HEK293 (cell line): ENCODE data around the gene EXOG.

Experiments used
- CTCF ChIA-PET: fragments of 350-600 bp; formaldehyde crosslinking; extraction: SDS; loops from one replicate; lab custom pipeline; 2021; ENCODE audit warnings: antibody characterized with exemption; lab: Yijun Ruan, JAX
- POLR2A ChIA-PET: fragments of 300-600 bp; formaldehyde crosslinking; extraction: SDS; loops from one replicate; lab custom pipeline; 2020; ENCODE audit warnings: antibody characterized with exemption, inconsistent platforms; lab: Yijun Ruan, JAX
- H3K27ac ChIP-seq: fragments of 200-500 bp; sonication (Bioruptor generic); 2 replicates; pipeline ENCODE4 v1.5.1; 2014; ENCODE audit warnings: low read depth, low read length, control low read depth, inconsistent platforms; ENCODE audit errors: extremely low read depth
- H3K36me3 ChIP-seq, 2 experiments: fragments of 200-500 bp in 1 of 2; sonication (Bioruptor generic) in 1 of 2; 1 replicate in 1 of 2; 2 replicates in 1 of 2; pipeline ENCODE4 v1.5.1; 2014 to 2017; ENCODE audit warnings: inconsistent platforms in 2 of 2, low read length in 2 of 2; ENCODE audit not compliant: control insufficient read depth in 2 of 2, insufficient read depth in 1 of 2
- H3K4me1 ChIP-seq: fragments of 200-500 bp; sonication (Bioruptor generic); 2 replicates; pipeline ENCODE4 v1.5.1; 2014; ENCODE audit warnings: mild to moderate bottlenecking, low read length, inconsistent platforms; ENCODE audit not compliant: control insufficient read depth, insufficient read depth
- H3K4me3 ChIP-seq: 2 replicates; pipeline ENCODE4 v1.5.1; 2011; ENCODE audit warnings: low read depth, mild to moderate bottlenecking, control low read depth, low read length, moderate library complexity
- H3K9me3 ChIP-seq: fragments of 200-500 bp; sonication (Bioruptor generic); 2 replicates; pipeline ENCODE4 v1.5.1; 2014; ENCODE audit warnings: low read depth, low read length, inconsistent platforms; ENCODE audit not compliant: control insufficient read depth, insufficient read depth
- BCL11B ChIP-seq: fragments of 450-650 bp; formaldehyde crosslinking; IDR thresholded peaks from 2 replicates; pipeline ENCODE4 v1.5.1; 2016; ENCODE audit warnings: low read depth, missing biosample characterization, missing genetic modification characterization
- KLF10 ChIP-seq: fragments of 450-650 bp; IDR thresholded peaks from 2 replicates; pipeline ENCODE4 v1.5.1; 2018; ENCODE audit warnings: missing biosample characterization, mild to moderate bottlenecking, missing genetic modification characterization
- KLF7 ChIP-seq: fragments of 450-650 bp; formaldehyde crosslinking; IDR thresholded peaks from 2 replicates; pipeline ENCODE4 v1.5.1; 2016; ENCODE audit warnings: missing biosample characterization, missing genetic modification characterization, borderline replicate concordance
- WT1 ChIP-seq: fragments of 450-650 bp; formaldehyde crosslinking; IDR thresholded peaks from 2 replicates; pipeline ENCODE4 v1.5.1; 2016; ENCODE audit warnings: missing biosample characterization, missing genetic modification characterization
- ZBTB21 ChIP-seq: fragments of 450-650 bp; formaldehyde crosslinking; IDR thresholded peaks from 2 replicates; pipeline ENCODE4 v1.5.1; 2017; ENCODE audit warnings: missing biosample characterization, missing genetic modification characterization
- ZFP37 ChIP-seq: fragments of 450-650 bp; formaldehyde crosslinking; IDR thresholded peaks from 2 replicates; pipeline ENCODE4 v1.5.1; 2016; ENCODE audit warnings: missing biosample characterization, missing genetic modification characterization
- ZNF133 ChIP-seq: fragments of 450-650 bp; formaldehyde crosslinking; IDR thresholded peaks from 2 replicates; pipeline ENCODE4 v1.5.1; 2016; ENCODE audit warnings: missing biosample characterization, missing genetic modification characterization
- ZNF366 ChIP-seq: fragments of 450-650 bp; formaldehyde crosslinking; conservative IDR thresholded peaks from 2 replicates; pipeline ENCODE4 v1.5.1; 2016; ENCODE audit warnings: missing biosample characterization, missing genetic modification characterization
- ZNF423 ChIP-seq: fragments of 450-650 bp; formaldehyde crosslinking; IDR thresholded peaks from 2 replicates; pipeline ENCODE4 v1.5.1; 2016; ENCODE audit warnings: missing biosample characterization, missing genetic modification characterization
- ZNF433 ChIP-seq: fragments of 450-650 bp; formaldehyde crosslinking; IDR thresholded peaks from 2 replicates; pipeline ENCODE4 v1.5.1; 2016; ENCODE audit warnings: missing biosample characterization, missing genetic modification characterization, low read depth
- ZNF510 ChIP-seq: fragments of 450-650 bp; formaldehyde crosslinking; IDR thresholded peaks from 2 replicates; pipeline ENCODE4 v1.5.1; 2018; ENCODE audit warnings: mild to moderate bottlenecking, missing genetic modification characterization, missing biosample characterization; ENCODE audit not compliant: insufficient replicate concordance
- ZNF544 ChIP-seq: fragments of 450-650 bp; formaldehyde crosslinking; IDR thresholded peaks from 2 replicates; pipeline ENCODE4 v1.5.0; 2017; ENCODE audit warnings: missing biosample characterization, missing genetic modification characterization
- ZNF658 ChIP-seq: fragments of 450-650 bp; formaldehyde crosslinking; IDR thresholded peaks from 2 replicates; pipeline ENCODE4; 2016; ENCODE audit warnings: missing biosample characterization, missing genetic modification characterization
- ZNF660 ChIP-seq: fragments of 450-650 bp; IDR thresholded peaks from 2 replicates; pipeline ENCODE4 v1.5.1; 2018; ENCODE audit warnings: missing biosample characterization, mild to moderate bottlenecking, missing genetic modification characterization
- ZNF792 ChIP-seq: fragments of 450-650 bp; formaldehyde crosslinking; IDR thresholded peaks from 2 replicates; pipeline ENCODE4 v1.5.1; 2016; ENCODE audit warnings: missing biosample characterization, missing genetic modification characterization
- ZXDB ChIP-seq: fragments of 450-650 bp; formaldehyde crosslinking; IDR thresholded peaks from 2 replicates; pipeline ENCODE4 v1.5.1; 2016; ENCODE audit warnings: missing biosample characterization, missing genetic modification characterization
- TF ChIP-seq, protein P1 (sequence below): fragments of 450-650 bp; formaldehyde crosslinking; IDR thresholded peaks from 2 replicates; pipeline ENCODE4 v1.5.1; 2016; ENCODE audit warnings: missing biosample characterization, missing genetic modification characterization
- TF ChIP-seq, protein P2 (sequence below): fragments of 450-650 bp; formaldehyde crosslinking; IDR thresholded peaks from 2 replicates; pipeline ENCODE4 v1.5.1; 2016; ENCODE audit warnings: missing biosample characterization, missing genetic modification characterization
- TF ChIP-seq, protein P3 (sequence below): fragments of 450-650 bp; formaldehyde crosslinking; IDR thresholded peaks from 2 replicates; pipeline ENCODE4 v1.5.1; 2016; ENCODE audit warnings: missing biosample characterization, missing genetic modification characterization
- TF ChIP-seq, protein P4 (sequence below): sonication (generic); formaldehyde crosslinking; IDR thresholded peaks from 2 replicates; pipeline ENCODE4 v1.8.1; 2022; ENCODE audit warnings: mild to moderate bottlenecking, moderate library complexity, missing genetic modification reagents
- TF ChIP-seq, protein P5 (sequence below): fragments of 450-650 bp; formaldehyde crosslinking; IDR thresholded peaks from 2 replicates; pipeline ENCODE4 v1.5.1; 2016; ENCODE audit warnings: missing biosample characterization, missing genetic modification characterization
- TF ChIP-seq, protein P6 (sequence below): fragments of 450-650 bp; formaldehyde crosslinking; IDR thresholded peaks from 2 replicates; pipeline ENCODE4 v1.5.1; 2016; ENCODE audit warnings: missing biosample characterization, missing genetic modification characterization

Gene EXOG

DNA sequence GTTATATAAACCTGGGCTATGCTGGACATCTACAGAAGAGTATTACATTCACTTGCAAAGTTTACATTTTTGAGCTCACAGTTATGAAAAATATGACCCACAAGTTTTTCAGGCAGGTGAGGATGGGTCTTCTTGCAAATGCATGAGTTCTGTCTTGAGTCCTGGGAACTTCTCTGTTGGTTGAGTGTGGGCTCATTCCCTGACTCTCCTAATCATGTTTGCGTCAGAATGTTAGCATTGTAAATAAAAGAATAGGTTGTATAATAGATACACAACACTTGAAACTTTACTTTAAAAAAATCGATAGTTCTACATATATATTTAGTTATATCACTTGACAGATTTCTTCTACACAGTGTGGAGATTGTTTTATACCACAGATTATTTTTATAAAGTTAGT, 7.2 kb upstream of the EXOG start:
- H3K36me3 ChIP-seq, result peaks cover 0 to 33% of the 10 kb centered on the region in 2 experiments; a peak in 1 of 3 replicates
- ChIA-PET POLR2A (no interaction called here), CTCF (interaction anchor here (1.1 kb wide), 1 partner anchor 32 kb away, joined by 3 read pairs; no protein-coding TSS in a partner anchor)
- TF ChIP-seq, protein P1, sequence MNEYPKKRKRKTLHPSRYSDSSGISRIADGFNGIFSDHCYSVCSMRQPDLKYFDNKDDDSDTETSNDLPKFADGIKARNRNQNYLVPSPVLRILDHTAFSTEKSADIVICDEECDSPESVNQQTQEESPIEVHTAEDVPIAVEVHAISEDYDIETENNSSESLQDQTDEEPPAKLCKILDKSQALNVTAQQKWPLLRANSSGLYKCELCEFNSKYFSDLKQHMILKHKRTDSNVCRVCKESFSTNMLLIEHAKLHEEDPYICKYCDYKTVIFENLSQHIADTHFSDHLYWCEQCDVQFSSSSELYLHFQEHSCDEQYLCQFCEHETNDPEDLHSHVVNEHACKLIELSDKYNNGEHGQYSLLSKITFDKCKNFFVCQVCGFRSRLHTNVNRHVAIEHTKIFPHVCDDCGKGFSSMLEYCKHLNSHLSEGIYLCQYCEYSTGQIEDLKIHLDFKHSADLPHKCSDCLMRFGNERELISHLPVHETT (tag by site-specific recombination), result no peak
- TF ChIP-seq ZFP37 (tag by site-specific recombination) (no peak), ZNF433 (tag by site-specific recombination) (no peak), ZNF544 (no peak), WT1 (no peak), ZNF510 (tag by site-specific recombination) (no peak), ZNF792 (tag by site-specific recombination) (no peak), ZBTB21 (tag by site-specific recombination) (no peak), ZNF366 (tag by site-specific recombination) (no peak)
- TF ChIP-seq, protein P2, sequence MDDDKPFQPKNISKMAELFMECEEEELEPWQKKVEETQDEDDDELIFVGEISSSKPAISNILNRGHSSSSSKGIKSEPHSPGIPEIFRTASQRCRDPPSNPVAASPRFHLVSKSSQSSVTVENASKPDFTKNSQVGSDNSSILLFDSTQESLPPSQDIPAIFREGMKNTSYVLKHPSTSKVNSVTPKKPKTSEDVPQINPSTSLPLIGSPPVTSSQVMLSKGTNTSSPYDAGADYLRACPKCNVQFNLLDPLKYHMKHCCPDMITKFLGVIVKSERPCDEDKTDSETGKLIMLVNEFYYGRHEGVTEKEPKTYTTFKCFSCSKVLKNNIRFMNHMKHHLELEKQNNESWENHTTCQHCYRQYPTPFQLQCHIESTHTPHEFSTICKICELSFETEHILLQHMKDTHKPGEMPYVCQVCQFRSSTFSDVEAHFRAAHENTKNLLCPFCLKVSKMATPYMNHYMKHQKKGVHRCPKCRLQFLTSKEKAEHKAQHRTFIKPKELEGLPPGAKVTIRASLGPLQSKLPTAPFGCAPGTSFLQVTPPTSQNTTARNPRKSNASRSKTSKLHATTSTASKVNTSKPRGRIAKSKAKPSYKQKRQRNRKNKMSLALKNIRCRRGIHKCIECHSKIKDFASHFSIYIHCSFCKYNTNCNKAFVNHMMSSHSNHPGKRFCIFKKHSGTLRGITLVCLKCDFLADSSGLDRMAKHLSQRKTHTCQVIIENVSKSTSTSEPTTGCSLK (tag by site-specific recombination), result no peak
- H3K4me3 ChIP-seq, result no peak overlapping the region
- H3K4me1 ChIP-seq, result no peaks in the 10 kb centered on the region
- H3K27ac ChIP-seq, result no peak overlapping the region
- H3K9me3 ChIP-seq, result no peaks in the 10 kb centered on the region

DNA sequence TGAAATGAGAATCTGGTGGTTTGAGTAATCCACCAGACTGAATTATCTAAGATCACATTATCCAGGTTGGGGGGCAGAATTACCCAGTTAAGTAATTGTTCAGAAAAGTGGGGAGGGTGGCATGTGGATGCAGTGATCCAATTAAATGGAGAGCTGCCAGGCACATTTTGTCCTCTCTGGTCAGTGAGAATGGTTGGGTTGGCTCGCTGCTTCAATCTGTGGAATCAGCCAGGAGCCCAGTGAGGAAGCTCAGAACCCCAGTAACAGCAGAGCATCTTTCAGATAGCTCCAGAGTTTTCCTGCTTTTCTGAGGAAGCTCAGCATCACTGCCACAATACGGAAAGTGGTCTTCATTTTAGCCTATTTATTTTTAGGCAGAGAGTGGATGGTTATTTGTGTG, 6.4 kb upstream of the EXOG start:
- CTCF ChIA-PET, result interaction anchor here (1.1 kb wide), 1 partner anchor 31 kb away, joined by 3 read pairs; no protein-coding TSS in a partner anchor
- no peaks in the 10 kb centered on the region for H3K9me3 ChIP-seq
- H3K27ac ChIP-seq, result no peak overlapping the region
- H3K4me3 ChIP-seq, result no peak overlapping the region
- POLR2A ChIA-PET, result no interaction called here
- no peaks in the 10 kb centered on the region for H3K4me1 ChIP-seq
- H3K36me3 ChIP-seq, result peaks cover 0 to 27% of the 10 kb centered on the region in 2 experiments; a peak in 1 of 3 replicates
- TF ChIP-seq ZXDB (tag by site-specific recombination) (no peak), ZNF133 (tag by site-specific recombination) (no peak), ZNF660 (tag by site-specific recombination) (no peak), ZNF792 (tag by site-specific recombination) (no peak), ZNF658 (tag by site-specific recombination) (no peak), ZNF423 (tag by site-specific recombination) (no peak), KLF10 (tag by site-specific recombination) (no peak), BCL11B (tag by site-specific recombination) (no peak), KLF7 (no peak)
- TF ChIP-seq, protein P3, sequence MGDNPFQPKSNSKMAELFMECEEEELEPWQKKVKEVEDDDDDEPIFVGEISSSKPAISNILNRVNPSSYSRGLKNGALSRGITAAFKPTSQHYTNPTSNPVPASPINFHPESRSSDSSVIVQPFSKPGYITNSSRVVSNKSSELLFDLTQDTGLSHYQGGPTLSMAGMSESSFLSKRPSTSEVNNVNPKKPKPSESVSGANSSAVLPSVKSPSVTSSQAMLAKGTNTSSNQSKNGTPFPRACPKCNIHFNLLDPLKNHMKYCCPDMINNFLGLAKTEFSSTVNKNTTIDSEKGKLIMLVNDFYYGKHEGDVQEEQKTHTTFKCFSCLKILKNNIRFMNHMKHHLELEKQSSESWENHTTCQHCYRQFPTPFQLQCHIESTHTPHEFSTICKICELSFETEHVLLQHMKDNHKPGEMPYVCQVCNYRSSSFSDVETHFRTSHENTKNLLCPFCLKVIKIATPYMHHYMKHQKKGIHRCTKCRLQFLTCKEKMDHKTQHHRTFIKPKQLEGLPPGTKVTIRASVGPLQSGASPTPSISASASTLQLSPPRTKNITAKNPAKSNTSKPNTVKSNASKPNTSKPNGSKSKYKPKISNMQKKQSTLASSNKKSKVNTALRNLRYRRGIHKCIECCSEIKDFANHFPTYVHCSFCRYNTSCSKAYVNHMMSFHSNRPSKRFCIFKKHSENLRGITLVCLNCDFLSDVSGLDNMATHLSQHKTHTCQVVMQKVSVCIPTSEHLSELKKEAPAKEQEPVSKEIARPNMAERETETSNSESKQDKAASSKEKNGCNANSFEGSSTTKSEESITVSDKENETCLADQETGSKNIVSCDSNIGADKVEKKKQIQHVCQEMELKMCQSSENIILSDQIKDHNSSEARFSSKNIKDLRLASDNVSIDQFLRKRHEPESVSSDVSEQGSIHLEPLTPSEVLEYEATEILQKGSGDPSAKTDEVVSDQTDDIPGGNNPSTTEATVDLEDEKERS (tag by site-specific recombination), result no peak
- TF ChIP-seq, protein P4, sequence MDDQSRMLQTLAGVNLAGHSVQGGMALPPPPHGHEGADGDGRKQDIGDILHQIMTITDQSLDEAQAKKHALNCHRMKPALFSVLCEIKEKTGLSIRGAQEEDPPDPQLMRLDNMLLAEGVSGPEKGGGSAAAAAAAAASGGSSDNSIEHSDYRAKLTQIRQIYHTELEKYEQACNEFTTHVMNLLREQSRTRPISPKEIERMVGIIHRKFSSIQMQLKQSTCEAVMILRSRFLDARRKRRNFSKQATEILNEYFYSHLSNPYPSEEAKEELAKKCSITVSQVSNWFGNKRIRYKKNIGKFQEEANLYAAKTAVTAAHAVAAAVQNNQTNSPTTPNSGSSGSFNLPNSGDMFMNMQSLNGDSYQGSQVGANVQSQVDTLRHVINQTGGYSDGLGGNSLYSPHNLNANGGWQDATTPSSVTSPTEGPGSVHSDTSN (CRISPR knock-in tag), result no peak
- TF ChIP-seq, protein P5, sequence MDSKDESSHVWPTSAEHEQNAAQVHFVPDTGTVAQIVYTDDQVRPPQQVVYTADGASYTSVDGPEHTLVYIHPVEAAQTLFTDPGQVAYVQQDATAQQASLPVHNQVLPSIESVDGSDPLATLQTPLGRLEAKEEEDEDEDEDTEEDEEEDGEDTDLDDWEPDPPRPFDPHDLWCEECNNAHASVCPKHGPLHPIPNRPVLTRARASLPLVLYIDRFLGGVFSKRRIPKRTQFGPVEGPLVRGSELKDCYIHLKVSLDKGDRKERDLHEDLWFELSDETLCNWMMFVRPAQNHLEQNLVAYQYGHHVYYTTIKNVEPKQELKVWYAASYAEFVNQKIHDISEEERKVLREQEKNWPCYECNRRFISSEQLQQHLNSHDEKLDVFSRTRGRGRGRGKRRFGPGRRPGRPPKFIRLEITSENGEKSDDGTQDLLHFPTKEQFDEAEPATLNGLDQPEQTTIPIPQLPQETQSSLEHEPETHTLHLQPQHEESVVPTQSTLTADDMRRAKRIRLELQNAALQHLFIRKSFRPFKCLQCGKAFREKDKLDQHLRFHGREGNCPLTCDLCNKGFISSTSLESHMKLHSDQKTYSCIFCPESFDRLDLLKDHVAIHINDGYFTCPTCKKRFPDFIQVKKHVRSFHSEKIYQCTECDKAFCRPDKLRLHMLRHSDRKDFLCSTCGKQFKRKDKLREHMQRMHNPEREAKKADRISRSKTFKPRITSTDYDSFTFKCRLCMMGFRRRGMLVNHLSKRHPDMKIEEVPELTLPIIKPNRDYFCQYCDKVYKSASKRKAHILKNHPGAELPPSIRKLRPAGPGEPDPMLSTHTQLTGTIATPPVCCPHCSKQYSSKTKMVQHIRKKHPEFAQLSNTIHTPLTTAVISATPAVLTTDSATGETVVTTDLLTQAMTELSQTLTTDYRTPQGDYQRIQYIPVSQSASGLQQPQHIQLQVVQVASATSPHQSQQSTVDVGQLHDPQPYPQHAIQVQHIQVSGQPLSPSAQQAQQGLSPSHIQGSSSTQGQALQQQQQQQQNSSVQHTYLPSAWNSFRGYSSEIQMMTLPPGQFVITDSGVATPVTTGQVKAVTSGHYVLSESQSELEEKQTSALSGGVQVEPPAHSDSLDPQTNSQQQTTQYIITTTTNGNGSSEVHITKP (tag by site-specific recombination), result no peak
- TF ChIP-seq, protein P6, sequence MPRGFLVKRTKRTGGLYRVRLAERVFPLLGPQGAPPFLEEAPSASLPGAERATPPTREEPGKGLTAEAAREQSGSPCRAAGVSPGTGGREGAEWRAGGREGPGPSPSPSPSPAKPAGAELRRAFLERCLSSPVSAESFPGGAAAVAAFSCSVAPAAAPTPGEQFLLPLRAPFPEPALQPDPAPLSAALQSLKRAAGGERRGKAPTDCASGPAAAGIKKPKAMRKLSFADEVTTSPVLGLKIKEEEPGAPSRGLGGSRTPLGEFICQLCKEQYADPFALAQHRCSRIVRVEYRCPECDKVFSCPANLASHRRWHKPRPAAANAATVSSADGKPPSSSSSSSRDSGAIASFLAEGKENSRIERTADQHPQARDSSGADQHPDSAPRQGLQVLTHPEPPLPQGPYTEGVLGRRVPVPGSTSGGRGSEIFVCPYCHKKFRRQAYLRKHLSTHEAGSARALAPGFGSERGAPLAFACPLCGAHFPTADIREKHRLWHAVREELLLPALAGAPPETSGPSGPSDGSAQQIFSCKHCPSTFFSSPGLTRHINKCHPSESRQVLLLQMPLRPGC (tag by site-specific recombination), result no peak
